Esophagus muscularis mucosa (tissue), 3 donors: ENCODE data around the gene C5orf46.

ENCODE experiments used
- CTCF ChIP-seq, 3 experiments: fragments of 200-600 bp in 2 of 3; fragments of 450-650 bp in 1 of 3; sonication (generic) in 2 of 3; IDR thresholded peaks; one replicate each; pipeline ENCODE4 v1.5.1; 2017 to 2019; ENCODE audit warnings: antibody characterized with exemption in 3 of 3, mild to moderate bottlenecking in 2 of 3, moderate library complexity in 1 of 3
- EP300 ChIP-seq: sonication (generic); formaldehyde crosslinking; IDR thresholded peaks from one replicate; pipeline ENCODE4 v1.6.1; 2017; ENCODE audit warnings: antibody characterized with exemption

GRCh38 chr5:147879784-147880183 lies 26.6 kb downstream of the C5orf46 start:
- TF ChIP-seq EP300, result no peak
- TF ChIP-seq CTCF (IDR thresholded peaks at IDR 0.05), result no peak
